Cardiac atrium fibroblast (primary cell): Measurements from ENCODE around the gene NHLH1. TPM values are rescaled to one million over a fixed set of nuclear protein-coding genes. Genes with fewer than 3 reads are reported as not detected.

ENCODE experiments used
- total RNA-seq: library from RNA; depleted of rRNA; stranded (reverse); fragments of >200 nt; gene quantifications from 2 replicates; pipeline ENCODE4 v1.2.3, GENCODE V29; 2015

NHLH1 gene
- total RNA-seq: not detected in 2 replicates

GRCh38 chr1:160366731-160367515 is at the start of gene NHLH1:
Gene NHLH1, plus strand, starts transcription at chr1:160367071. Its CDS starts 3,661 bp downstream, at chr1:160370732.

DNA sequence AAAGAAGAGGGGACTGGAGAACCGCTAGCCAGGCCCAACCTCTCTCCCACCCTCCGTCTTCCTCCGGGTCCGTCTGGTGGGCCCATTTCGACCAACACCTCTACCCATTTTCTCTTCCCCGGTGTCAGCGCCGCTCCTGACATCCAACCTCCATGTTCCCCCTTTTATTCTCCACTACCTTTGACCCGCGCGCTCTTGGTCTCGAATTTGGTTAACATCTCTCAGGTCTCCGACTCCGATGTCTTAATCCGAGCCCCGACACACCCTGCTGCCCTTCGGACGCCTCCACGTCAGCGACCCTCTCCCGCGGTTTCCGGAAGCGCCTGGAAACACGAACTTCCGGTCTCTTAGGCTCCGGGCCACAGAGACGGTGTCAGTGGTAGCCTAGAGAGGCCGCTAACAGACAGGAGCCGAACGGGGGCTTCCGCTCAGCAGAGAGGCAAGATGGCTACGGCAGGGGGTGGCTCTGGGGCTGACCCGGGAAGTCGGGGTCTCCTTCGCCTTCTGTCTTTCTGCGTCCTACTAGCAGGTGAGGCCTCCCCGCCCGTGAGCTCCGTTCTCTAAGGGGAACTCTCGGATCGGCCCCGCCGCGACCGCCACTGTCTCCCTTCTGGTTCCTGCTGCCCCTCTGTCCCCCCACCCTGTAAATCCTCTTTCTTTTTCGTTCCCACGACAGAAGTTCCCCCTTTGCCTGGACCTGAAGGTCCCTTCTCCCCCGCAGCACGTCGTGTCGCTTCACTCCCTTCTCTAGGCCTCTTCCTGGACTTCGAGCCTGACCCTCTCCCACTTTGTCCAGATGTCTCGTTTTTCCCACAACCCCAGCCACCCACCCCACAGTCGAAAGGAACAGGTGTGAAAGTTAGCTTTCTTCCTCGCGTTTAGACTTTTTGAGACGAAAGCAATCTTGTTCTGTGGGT is 23.7 kb upstream of the NHLH1 start, which contains the start of the genes COPA and NCSTN:
TSS of gene COPA (minus strand) at position 298 of the 917 bp plus-strand sequence. CDS start at position 218, 80 bp downstream.
TSS of gene NCSTN (plus strand) at position 431 of the 917 bp plus-strand sequence. CDS start at position 445, 14 bp downstream.

GRCh38 chr1:160400223-160400645 is 33.4 kb downstream of the NHLH1 start, which contains the start of gene VANGL2:
Gene VANGL2, plus strand, starts transcription at chr1:160400564. Its CDS starts 15,274 bp downstream, at chr1:160415838.

Other genes with a start within 250 kb of the NHLH1 start
- gene ATP1A4, start 215.5 kb upstream of the NHLH1 start, total RNA-seq: not detected in 2 replicates
- not detected in 2 replicates for gene CASQ1, start 176.5 kb upstream of the NHLH1 start, total RNA-seq
- 75.5 and 135 TPM in 2 replicates for gene PEA15, start 161.7 kb upstream of the NHLH1 start, total RNA-seq
- gene DCAF8, start 104.5 kb upstream of the NHLH1 start, total RNA-seq: 36.3 and 47.3 TPM in 2 replicates
- 39.0 and 41.8 TPM in 2 replicates for gene PEX19, start 81.9 kb upstream of the NHLH1 start, total RNA-seq
- 203 and 248 TPM in 2 replicates for gene COPA, start 23.8 kb upstream of the NHLH1 start, total RNA-seq
- gene NCSTN, start 23.7 kb upstream of the NHLH1 start, total RNA-seq: 105 and 123 TPM in 2 replicates
- gene VANGL2, start 33.5 kb downstream of the NHLH1 start, total RNA-seq: 0.49 and 0.72 TPM in 2 replicates
- not detected in 2 replicates for gene SLAMF6, start 156.2 kb downstream of the NHLH1 start, total RNA-seq
- not detected in 2 replicates for gene CD84, start 212.4 kb downstream of the NHLH1 start, total RNA-seq